Upper lobe of left lung (tissue), 4 donors: ENCODE data around the gene ARHGAP24.

Experiments
- CTCF ChIP-seq, 6 experiments: fragments of 450-650 bp in 4 of 6; fragments of 200-600 bp in 2 of 6; sonication (generic) in 2 of 6; IDR thresholded peaks; one replicate each; pipeline ENCODE4 v1.5.1; 2016 to 2019; ENCODE audit warnings: antibody characterized with exemption in 6 of 6
- EP300 ChIP-seq, 4 donors: sonication (generic); formaldehyde crosslinking; IDR thresholded peaks; one replicate each; pipeline ENCODE4 v1.5.1; 2017; ENCODE audit warnings: antibody characterized with exemption in 4 of 4, control low read depth in 2 of 4

- TF ChIP-seq CTCF (IDR thresholded peaks at IDR 0.05) (no peak), EP300 (IDR thresholded peaks at IDR 0.05) (no peak)
These were observed 303.7 kb downstream of the ARHGAP24 start for GRCh38 chr4:85778632-85779131.
